Neural cell (in vitro differentiated cells): ENCODE results near the gene KCNH5.

Experiments
- EZH2 ChIP-seq: fragments of 200-600, 300-800 bp; shearing (Covaris generic), sonication (generic); IDR thresholded peaks from 2 replicates; pipeline ENCODE4 v1.6.1; 2014; ENCODE audit warnings: antibody characterized with exemption, low read length, borderline replicate concordance, mild to moderate bottlenecking; ENCODE audit not compliant: insufficient read depth, poor library complexity, severe bottlenecking
- POLR2AphosphoS5 ChIP-seq: IDR thresholded peaks from 2 replicates; pipeline ENCODE4 v1.6.1; 2012
- TF ChIP-seq, protein P1 (sequence below): fragments of 450-650 bp; IDR thresholded peaks from 2 replicates; pipeline ENCODE4 v1.5.1; 2014; ENCODE audit warnings: antibody characterized with exemption, mild to moderate bottlenecking, moderate library complexity; ENCODE audit not compliant: poor library complexity, severe bottlenecking

GRCh38 chr14:62983821-62984220 lies 61.4 kb downstream of the KCNH5 start:
- TF ChIP-seq POLR2AphosphoS5 (no peak), EZH2 (no peak)
- TF ChIP-seq, protein P1, sequence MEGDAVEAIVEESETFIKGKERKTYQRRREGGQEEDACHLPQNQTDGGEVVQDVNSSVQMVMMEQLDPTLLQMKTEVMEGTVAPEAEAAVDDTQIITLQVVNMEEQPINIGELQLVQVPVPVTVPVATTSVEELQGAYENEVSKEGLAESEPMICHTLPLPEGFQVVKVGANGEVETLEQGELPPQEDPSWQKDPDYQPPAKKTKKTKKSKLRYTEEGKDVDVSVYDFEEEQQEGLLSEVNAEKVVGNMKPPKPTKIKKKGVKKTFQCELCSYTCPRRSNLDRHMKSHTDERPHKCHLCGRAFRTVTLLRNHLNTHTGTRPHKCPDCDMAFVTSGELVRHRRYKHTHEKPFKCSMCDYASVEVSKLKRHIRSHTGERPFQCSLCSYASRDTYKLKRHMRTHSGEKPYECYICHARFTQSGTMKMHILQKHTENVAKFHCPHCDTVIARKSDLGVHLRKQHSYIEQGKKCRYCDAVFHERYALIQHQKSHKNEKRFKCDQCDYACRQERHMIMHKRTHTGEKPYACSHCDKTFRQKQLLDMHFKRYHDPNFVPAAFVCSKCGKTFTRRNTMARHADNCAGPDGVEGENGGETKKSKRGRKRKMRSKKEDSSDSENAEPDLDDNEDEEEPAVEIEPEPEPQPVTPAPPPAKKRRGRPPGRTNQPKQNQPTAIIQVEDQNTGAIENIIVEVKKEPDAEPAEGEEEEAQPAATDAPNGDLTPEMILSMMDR = no peak
